Medulla oblongata (tissue), 1 donor: ENCODE data around the gene GLIS1.

Source experiments
- DNase-seq: peaks from one replicate; pipeline ENCODE4 v3.0.0-alpha.2; 2015; ENCODE audit errors: extremely low spot score

Gene GLIS1

GRCh38 chr1:53617851-53618499 is 121.0 kb downstream of the GLIS1 start:
- DNase-seq: no peak

GRCh38 chr1:53617382-53617781 is 121.6 kb downstream of the GLIS1 start:
- DNase-seq: no peak

- no peak for DNase-seq
Measured at GRCh38 chr1:53616927-53617326, 122.0 kb downstream of the GLIS1 start.

- DNase-seq: no peak
Measured at GRCh38 chr1:53616511-53616910, 122.5 kb downstream of the GLIS1 start.

GRCh38 chr1:53615101-53615500 is 123.9 kb downstream of the GLIS1 start:
- DNase-seq: no peak

GRCh38 chr1:53614231-53615021 is 124.5 kb downstream of the GLIS1 start:
- DNase-seq: no peak

GRCh38 chr1:53608676-53609075 is 130.3 kb downstream of the GLIS1 start:
- DNase-seq: no peak

GRCh38 chr1:53608071-53608470 is 130.9 kb downstream of the GLIS1 start:
- DNase-seq: no peak

- DNase-seq: no peak
Measured at GRCh38 chr1:53606651-53607051, 132.3 kb downstream of the GLIS1 start.

- DNase-seq: no peak
Measured at GRCh38 chr1:53606197-53606596, 132.8 kb downstream of the GLIS1 start.

- no peak for DNase-seq
Measured at GRCh38 chr1:53605181-53605580, 133.8 kb downstream of the GLIS1 start.

GRCh38 chr1:53604291-53604919 is 134.6 kb downstream of the GLIS1 start:
- DNase-seq: no peak

- DNase-seq: no peak
Measured at GRCh38 chr1:53603431-53603830, 135.5 kb downstream of the GLIS1 start.

GRCh38 chr1:53601867-53602775 is 136.8 kb downstream of the GLIS1 start:
- no peak for DNase-seq

- DNase-seq: no peak
Measured at GRCh38 chr1:53601031-53601745, 137.8 kb downstream of the GLIS1 start.

- DNase-seq: no peak
Measured at GRCh38 chr1:53600561-53600960, 138.4 kb downstream of the GLIS1 start.

GRCh38 chr1:53600001-53600400 is 139.0 kb downstream of the GLIS1 start:
- no peak for DNase-seq

- DNase-seq: no peak
Measured at GRCh38 chr1:53599481-53599880, 139.5 kb downstream of the GLIS1 start.

GRCh38 chr1:53598966-53599365 is 140.0 kb downstream of the GLIS1 start:
- no peak for DNase-seq

GRCh38 chr1:53595906-53596305 is 143.1 kb downstream of the GLIS1 start:
- no peak for DNase-seq
